IPS DF 6.9 (cell line): ENCODE data around the gene DHH.
A peak's percentile ranks its signal among the peaks of the same experiment; 100 is the strongest.

Experiments
- DNase-seq: peaks from one replicate; pipeline ENCODE4 v3.0.0-alpha.2; 2013; ENCODE audit warnings: low read depth, low spot score
- H3K27ac ChIP-seq: one replicate; pipeline ENCODE4 v1.5.1; 2013; ENCODE audit warnings: low read length, control low read depth
- H3K27me3 ChIP-seq: 2 replicates; pipeline ENCODE4 v1.6.1; 2013; ENCODE audit warnings: mild to moderate bottlenecking, low read length; ENCODE audit not compliant: control insufficient read depth, insufficient read depth
- H3K36me3 ChIP-seq: 2 replicates; pipeline ENCODE4 v1.6.1; 2013; ENCODE audit warnings: low read length; ENCODE audit not compliant: control insufficient read depth, insufficient read depth
- H3K4me1 ChIP-seq: 2 replicates; pipeline ENCODE4 v1.6.1; 2013; ENCODE audit warnings: low read length; ENCODE audit not compliant: control insufficient read depth, insufficient read depth
- H3K4me3 ChIP-seq: 2 replicates; pipeline ENCODE4 v1.5.1; 2013; ENCODE audit warnings: mild to moderate bottlenecking, low read length
- H3K9me3 ChIP-seq: 2 replicates; pipeline ENCODE4 v1.6.1; 2013; ENCODE audit warnings: low read length, inconsistent platforms; ENCODE audit not compliant: control insufficient read depth, insufficient read depth
- WGBS: extraction: QIAGEN DNeasy Blood & Tissue Kit; methylation state at CpG from one replicate; pipeline ENCODE4 v1.1.7; 2013; ENCODE audit warnings: mixed read lengths, missing lambda C conversion rate; ENCODE audit not compliant: insufficient read length, insufficient coverage; 5-methylcytosine and 5-hydroxymethylcytosine counted together

The DHH gene

GRCh38 chr12:49050507-49051372, 43.9 kb downstream of the DHH start:
- H3K27me3 ChIP-seq = no peaks in the 10 kb centered on the region
- WGBS = no CpG with 5 or more reads among the region's 13 CpGs
- peaks cover 76% of the 10 kb centered on the region for H3K36me3 ChIP-seq
- no peaks in the 10 kb centered on the region for H3K4me1 ChIP-seq
- H3K27ac ChIP-seq = no peak overlapping the region
- no peak for DNase-seq
- no peak overlapping the region for H3K4me3 ChIP-seq
- no peaks in the 10 kb centered on the region for H3K9me3 ChIP-seq

- no peak for DNase-seq
- H3K36me3 ChIP-seq = peaks cover 77% of the 10 kb centered on the region
- WGBS = no CpG with 5 or more reads among the region's 20 CpGs
- H3K9me3 ChIP-seq = no peaks in the 10 kb centered on the region
- H3K4me3 ChIP-seq = no peak overlapping the region
- H3K4me1 ChIP-seq = no peaks in the 10 kb centered on the region
- no peaks in the 10 kb centered on the region for H3K27me3 ChIP-seq
- no peak overlapping the region for H3K27ac ChIP-seq
Observed at GRCh38 chr12:49049566-49050224, 44.9 kb downstream of the DHH start.

- peaks cover 77% of the 10 kb centered on the region for H3K36me3 ChIP-seq
- H3K27ac ChIP-seq = no peak overlapping the region
- no CpG with 5 or more reads among the region's 10 CpGs for WGBS
- no peak overlapping the region for H3K4me3 ChIP-seq
- H3K9me3 ChIP-seq = no peaks in the 10 kb centered on the region
- no peaks in the 10 kb centered on the region for H3K4me1 ChIP-seq
- DNase-seq = no peak
- no peaks in the 10 kb centered on the region for H3K27me3 ChIP-seq
Observed at GRCh38 chr12:49048953-49049352, 45.6 kb downstream of the DHH start.

- no peak for DNase-seq
- no peak overlapping the region for H3K4me3 ChIP-seq
- H3K27ac ChIP-seq = no peak overlapping the region
- H3K36me3 ChIP-seq = peaks cover 76% of the 10 kb centered on the region
- no CpG with 5 or more reads among the region's 12 CpGs for WGBS
- no peaks in the 10 kb centered on the region for H3K4me1 ChIP-seq
- H3K27me3 ChIP-seq = no peaks in the 10 kb centered on the region
- no peaks in the 10 kb centered on the region for H3K9me3 ChIP-seq
Observed at GRCh38 chr12:49046129-49046895, 48.3 kb downstream of the DHH start.

GRCh38 chr12:49044660-49045059, 49.9 kb downstream of the DHH start:
- Histone ChIP-seq H3K4me1 (no peaks in the 10 kb centered on the region), H3K4me3 (no peak overlapping the region), H3K36me3 (peaks cover 72% of the 10 kb centered on the region), H3K27ac (no peak overlapping the region), H3K9me3 (no peaks in the 10 kb centered on the region), H3K27me3 (no peaks in the 10 kb centered on the region)
- no peak for DNase-seq
- WGBS = no CpG with 5 or more reads among the region's 12 CpGs

GRCh38 chr12:49043856-49044258, 50.7 kb downstream of the DHH start:
- no peaks in the 10 kb centered on the region for H3K4me1 ChIP-seq
- H3K36me3 ChIP-seq = peaks cover 72% of the 10 kb centered on the region
- no CpG with 5 or more reads among the region's 11 CpGs for WGBS
- no peaks in the 10 kb centered on the region for H3K27me3 ChIP-seq
- H3K27ac ChIP-seq = no peak overlapping the region
- no peak overlapping the region for H3K4me3 ChIP-seq
- DNase-seq = peak; percentile 25
- H3K9me3 ChIP-seq = no peaks in the 10 kb centered on the region

- no peak for DNase-seq
- Histone ChIP-seq H3K36me3 (peaks cover 71% of the 10 kb centered on the region), H3K9me3 (no peaks in the 10 kb centered on the region), H3K4me1 (no peaks in the 10 kb centered on the region), H3K27me3 (no peaks in the 10 kb centered on the region), H3K27ac (no peak overlapping the region), H3K4me3 (no peak overlapping the region)
- no CpG with 5 or more reads among the region's 4 CpGs for WGBS
Observed at GRCh38 chr12:49043241-49043640, 51.4 kb downstream of the DHH start.

- Histone ChIP-seq H3K27me3 (no peaks in the 10 kb centered on the region), H3K9me3 (no peaks in the 10 kb centered on the region), H3K27ac (no peak overlapping the region), H3K4me3 (no peak overlapping the region), H3K4me1 (no peaks in the 10 kb centered on the region), H3K36me3 (peaks cover 79% of the 10 kb centered on the region)
- DNase-seq = no peak
- no CpG with 5 or more reads among the region's 18 CpGs for WGBS
Observed at GRCh38 chr12:49041881-49042484, 52.6 kb downstream of the DHH start.

GRCh38 chr12:49041036-49041880, 53.3 kb downstream of the DHH start:
- H3K36me3 ChIP-seq = peaks cover 77% of the 10 kb centered on the region
- H3K27ac ChIP-seq = no peak overlapping the region
- H3K4me3 ChIP-seq = no peak overlapping the region
- no peaks in the 10 kb centered on the region for H3K4me1 ChIP-seq
- WGBS = no CpG with 5 or more reads among the region's 31 CpGs
- H3K27me3 ChIP-seq = no peaks in the 10 kb centered on the region
- DNase-seq = no peak
- no peaks in the 10 kb centered on the region for H3K9me3 ChIP-seq
